GM18907 (cell line): ENCODE results near the gene MAGI1.
"Not testable (repeated sequence)": the region's sequence is repeated elsewhere in the genome, so short reads cannot be mapped to it uniquely, and the experiment has no call there.

Source experiments
- ATAC-seq: cut with Tn5 transposase; IDR thresholded peaks from one replicate; pipeline ENCODE4 v1.9.1; 2021; ENCODE audit warnings: mild to moderate bottlenecking, moderate library complexity; ENCODE audit not compliant: unreplicated experiment

MAGI1 gene

DNA sequence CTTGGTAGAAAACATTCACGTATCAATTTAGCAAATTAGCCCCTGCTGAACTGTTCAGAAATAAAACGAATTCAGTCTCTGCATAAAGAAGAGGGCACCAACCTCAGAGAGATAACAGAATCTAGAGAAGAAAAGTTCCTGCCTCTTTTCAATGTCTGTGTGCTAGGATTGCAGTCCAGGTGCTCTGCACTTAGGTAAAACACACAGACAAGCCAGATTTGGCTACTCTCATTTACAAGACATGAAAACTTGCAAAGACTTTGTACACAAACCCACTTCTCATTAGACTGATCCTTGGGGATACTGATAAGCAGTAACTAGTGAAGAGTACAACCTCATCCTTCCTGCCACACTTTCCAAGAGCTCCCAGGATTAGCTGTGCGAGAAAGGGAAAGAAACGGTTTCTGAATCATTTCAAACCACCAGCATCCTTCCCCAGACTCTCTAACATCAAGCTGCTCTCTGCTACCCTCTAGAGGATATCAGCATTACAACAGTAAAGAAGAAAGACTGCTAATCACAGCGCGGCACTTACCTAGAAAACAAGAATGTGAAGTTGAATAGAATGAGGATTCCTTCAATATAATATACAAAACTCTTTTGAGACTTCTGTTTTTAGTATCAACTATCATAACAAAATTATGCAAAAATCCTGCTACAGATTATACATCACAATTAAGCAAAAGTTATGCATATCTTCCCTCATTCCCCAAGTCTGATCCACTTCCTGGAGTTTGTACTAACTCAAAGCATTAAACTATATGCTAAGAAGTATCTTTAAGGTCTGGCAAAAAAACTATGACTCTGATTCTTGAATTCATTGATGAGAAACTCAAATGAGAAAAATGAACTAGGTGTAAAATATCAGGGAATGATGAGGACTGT, 306.4 kb downstream of the MAGI1 start:
- peak; percentile 96 for ATAC-seq

DNA sequence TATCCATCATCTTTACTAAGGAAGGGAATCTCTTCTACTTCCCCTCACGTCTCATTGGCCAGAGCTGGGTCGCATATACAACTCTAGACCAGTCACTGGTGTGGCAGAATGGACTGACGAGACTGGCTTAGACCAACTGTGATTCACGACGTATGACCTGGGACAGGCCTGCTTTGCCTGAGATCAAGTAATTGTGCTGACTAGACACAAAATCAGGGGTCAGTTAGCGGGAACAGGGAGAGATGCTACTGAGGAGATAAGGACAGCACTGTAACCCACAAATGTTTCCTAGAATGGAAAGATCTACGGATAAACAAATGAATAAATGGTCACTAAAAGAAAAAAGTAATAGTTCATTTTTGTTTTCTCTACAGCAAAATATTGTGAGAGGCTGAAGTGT, 308.3 kb downstream of the MAGI1 start:
- no peak for ATAC-seq

DNA sequence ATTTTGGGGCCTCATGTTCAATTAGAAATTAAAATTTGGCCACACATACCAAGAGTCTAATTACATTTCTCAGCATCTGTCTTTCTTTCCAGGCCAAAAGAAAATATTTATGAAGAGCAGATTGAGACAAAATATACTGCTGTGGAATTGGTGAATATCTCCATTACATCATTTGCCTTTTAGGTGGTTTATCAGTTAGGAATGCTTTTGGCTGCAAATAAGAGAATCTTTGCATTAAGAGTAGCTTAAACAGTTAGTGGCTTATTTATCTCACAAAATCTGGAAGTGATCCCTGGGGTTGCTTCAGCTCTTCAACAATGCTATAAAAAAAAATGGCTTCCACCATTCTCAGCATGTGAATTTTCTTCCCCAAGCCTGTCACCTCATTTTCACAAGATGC, 308.7 kb downstream of the MAGI1 start:
- ATAC-seq: no peak

DNA sequence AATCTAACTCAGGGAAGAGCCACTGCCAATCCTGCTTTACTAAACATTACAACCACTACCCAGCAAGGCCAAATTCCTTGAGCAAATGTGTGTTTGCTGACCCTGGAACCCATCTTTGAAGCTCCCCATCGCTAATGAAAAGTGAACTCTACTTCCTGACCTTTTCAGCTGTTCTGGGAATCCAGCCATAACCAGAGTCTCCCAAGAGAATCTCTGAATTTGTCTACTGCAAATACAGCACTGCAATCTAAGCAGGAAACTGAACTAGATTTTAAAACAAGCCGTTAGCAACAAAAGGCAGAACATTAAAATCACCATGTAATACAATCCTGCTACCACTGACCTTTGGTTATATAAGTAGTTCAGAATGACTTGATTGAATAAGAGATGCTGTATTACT, 309.2 kb downstream of the MAGI1 start:
- ATAC-seq: no peak

DNA sequence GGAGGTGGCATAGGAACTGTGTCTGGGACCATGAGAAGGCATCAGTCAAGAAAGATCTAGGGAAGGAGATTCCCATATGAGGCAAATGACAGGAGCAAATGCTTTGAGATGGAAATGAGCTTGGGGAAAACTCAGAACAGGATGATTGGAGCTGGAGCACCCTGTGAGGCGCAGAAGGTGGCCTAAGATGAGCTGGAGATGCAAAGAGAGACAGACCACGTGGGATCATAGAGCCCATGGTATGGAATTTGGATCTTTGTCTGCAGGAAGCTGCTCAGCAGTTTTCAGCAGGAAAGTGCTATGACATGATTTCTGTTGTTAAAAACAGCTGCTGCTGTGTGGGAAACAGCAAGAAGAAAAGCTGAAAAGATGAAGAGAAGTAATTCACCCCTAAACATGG, 310.6 kb downstream of the MAGI1 start:
- no peak for ATAC-seq

DNA sequence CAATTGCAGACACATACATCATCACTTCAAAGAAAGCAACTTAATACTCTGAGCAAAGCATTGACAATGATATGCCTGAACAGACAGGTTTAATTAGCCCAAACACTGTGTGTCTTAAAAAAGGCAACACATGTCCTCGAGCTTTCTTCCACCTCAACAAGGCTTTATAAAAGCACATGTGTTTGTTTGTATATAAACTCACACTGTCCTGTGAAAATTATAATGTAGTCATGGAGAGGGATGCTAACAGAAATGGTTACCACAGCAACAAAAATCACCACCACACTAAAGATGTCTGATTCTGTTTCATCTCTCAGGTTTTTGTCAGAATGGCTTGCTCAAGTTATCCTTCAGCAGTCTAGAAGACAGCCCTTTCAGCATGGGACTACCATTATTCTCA, 314.7 kb downstream of the MAGI1 start:
- no peak for ATAC-seq

DNA sequence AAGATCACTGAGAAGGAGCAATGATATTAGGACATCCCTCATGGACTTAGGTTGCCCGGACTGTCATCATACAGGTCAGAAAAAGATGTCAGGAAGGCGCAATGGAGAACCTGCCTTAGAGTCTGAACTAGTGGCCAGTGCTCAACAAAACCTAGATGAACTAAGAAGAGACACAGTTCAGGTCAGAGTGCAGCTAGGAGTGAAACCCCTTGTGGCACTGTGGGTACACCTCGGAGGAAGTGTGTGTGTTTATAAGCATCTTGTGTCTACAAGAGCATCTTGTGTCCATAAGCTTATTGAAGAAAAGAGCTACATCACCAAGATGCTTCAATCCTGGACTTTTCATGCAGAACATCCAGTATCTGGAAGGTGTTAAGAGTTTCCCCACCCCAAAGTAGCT, 315.7 kb downstream of the MAGI1 start:
- no peak for ATAC-seq

DNA sequence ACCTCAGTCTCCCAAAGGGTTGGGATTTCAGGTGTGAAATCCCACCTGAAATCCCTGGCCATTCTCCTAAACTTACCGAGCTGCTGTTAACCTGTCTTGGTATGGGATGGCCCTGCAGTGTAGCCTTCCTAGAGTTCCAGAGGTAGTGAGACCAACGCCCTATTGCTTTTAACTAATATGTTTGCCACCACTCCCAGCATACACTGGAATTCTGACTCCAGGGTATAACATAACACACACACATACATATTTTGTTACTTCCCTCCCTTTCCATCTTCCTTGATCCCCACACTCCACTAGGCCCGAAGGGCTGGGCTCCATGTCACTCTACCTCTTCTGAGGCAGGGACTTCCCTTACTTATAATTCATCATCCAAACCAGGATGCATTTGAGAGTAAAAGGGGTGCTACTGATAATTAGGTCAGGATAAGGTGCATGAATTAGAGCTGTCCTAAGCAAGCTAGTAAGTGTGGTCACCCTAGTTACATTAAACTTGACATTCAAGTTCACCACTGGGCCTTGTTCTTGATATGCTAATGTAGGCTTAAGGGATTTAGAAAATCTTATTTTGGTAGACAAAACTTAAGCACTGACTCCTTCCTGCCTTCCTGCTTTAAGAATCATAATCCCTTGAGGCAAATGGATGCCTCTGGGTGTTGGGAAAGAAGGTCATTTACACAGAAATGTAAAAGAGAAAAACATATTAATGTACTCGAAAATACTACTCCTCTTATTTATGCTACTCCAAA, 317.6 kb downstream of the MAGI1 start:
- no peak for ATAC-seq

DNA sequence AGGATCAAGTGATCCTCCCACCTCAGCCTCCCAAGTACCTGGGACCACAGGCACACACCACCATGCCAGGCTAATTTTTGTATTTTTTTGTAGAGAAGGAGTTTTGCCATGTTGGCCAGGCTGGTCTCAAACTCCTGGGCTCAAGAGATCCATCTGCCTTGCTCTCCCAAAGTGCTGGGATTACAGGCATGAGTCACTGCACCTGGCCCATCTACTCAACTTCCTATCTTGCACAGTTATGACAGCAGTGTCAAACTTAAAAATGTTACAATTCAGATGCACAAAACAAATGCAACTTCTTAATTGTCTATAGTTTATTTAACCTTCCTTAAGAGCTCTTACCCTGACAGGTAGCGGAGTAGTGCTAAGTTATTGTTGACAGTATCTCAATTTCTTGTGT, 319.1 kb downstream of the MAGI1 start:
- not testable (repeated sequence) for ATAC-seq

DNA sequence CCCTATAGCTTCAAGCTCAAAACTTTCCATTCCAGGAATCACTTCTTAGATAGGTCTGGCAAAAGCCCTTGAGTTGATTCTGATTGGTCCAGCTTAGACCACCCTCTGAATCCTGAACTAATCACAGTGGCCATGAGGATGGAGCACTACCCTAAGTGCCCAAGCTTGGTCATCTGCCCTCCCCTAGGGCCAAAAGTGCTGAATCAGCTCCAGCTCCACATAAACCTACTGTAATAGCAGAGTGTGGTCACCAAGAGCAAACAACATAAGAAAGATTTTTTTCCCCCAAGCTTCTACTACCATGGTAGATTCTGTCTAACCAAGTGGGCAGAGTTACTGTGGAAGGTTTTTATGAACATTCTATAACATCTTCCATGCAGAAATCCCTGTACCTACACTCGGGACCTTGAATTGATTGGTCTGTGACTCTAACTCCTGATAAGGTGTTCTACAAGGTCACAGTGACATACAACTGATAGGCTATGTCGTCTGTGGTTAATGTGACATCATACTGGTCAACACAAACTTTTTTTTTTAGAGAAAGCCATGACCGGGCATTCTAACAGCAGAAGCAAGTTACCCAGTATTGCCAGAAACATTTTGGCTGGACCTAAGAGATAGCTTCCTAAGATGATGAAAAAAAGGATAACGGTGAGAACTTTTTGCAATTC, 320.9 kb downstream of the MAGI1 start:
- ATAC-seq: no peak

DNA sequence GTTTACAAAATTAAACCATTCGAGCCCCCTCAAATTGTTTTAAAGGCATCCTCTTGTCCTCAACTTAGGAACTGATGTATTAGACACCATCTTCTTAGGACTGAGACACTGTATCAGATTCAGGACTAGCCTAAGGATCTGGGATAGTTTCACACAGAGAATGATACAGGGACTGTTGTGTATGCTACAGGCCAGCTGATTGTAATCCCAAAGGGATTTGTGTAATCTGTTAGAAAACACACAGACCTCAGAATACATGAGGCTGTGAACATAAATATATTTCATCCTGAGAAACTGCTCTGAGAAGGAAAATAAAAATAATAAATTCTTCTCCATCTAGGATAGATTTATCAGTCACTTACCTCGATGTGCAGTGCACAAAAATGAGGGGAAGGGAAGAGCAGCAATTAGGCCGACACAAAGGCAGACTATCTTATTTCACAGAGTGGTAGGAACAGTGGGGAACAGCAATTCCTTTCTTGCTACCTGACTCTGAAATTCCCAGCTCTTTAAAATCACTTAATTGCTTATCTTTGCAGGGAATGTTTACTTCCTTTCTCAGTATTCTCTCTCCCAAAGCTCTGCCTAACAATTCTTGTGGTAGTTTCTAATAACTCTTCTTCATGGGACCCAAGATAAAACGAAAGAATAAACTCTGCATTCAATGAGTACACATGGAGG, 322.5 kb downstream of the MAGI1 start:
- no peak for ATAC-seq

DNA sequence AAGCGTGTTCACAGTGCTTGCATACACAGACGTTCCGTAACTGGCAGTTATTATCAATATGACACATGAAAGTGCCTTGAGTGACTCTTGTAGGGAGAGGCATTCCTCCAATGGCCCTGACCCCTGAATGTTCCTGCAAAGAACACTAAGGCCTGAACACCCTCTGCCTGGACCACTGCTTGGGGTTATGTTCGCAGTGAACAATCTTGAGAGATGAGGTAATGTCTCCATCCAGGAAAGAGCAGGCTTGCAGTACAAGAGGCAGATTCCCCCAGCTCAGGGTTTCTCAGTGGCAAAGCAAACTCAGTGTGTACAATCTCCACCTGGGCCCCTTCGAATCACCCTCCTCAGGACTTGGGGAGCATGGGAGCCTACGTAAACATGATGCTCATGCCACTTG, 324.6 kb downstream of the MAGI1 start:
- no peak for ATAC-seq

DNA sequence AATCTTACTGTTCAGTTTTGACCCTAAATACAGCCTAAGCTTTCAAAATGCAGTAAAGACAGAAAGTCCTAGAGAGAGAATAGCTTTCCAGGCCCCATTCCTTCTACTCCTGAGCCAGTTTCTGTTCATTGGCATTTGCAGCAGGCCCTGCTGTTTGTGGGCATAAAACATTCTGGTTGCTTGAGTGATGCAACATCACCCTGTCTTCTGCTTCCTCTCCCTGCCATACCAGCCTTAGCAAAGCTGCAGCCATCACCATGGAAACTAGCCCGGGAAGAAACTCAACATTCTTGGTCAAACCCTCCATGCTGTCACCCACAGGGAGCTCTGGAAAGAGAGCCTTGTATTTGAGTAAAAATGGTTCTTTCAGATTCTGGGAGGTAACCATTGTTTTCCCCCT, 325.7 kb downstream of the MAGI1 start:
- ATAC-seq: no peak

DNA sequence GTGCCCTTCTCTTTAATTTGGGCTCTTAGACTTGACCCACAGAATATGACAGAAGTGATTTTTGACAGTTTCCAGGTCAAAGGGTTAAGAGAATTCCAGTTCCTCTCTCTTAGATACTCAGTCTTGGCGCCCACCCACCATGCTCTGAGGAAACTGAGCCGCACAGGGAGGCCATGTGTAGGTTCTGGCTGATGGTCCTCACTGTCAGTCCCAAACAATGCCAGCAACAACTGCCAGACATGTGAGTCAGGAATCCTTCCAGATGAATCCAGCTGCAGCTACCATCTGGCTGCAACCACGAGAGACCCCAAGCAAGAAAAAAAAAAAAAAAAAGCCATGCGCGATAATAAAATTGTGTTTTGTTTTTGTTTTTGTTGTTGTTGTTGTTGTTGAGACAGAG, 326.6 kb downstream of the MAGI1 start:
- ATAC-seq: no peak

DNA sequence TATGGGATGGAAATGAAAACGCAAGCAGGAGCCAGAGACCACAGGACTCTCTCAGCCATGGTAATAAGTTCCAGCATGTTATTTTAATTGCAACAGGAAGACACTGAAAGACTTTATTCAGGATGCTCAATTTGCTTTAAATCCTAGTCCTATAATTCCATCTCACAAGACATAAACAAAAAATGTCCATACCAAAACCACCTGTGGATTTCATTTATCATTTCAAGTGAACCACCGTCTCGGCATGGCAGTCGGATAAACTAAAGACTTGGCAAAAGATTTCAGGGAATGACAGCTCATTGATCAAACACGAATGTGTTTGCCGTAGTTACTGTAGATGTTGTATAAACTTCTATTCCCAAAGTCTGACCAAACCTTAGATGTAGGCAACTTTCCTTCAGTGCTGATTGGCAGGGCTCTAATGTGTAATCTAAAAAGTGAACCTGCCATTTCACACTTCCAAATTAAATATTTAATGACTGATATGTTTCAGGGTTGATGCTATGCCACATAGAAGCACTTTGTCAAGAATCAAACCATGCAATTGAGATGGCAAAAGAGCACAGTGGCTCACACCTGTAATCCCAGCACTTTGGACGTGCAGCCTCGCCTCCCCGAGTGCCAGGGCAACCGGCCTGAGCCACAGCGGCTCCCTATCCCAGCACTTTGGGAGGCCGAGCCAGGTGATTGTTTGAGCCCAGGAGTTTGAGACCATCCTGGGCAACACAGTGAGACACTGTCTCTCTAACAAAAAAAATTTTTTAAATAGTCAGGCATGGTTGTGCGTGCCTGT, 331.7 kb downstream of the MAGI1 start:
- ATAC-seq: no peak

DNA sequence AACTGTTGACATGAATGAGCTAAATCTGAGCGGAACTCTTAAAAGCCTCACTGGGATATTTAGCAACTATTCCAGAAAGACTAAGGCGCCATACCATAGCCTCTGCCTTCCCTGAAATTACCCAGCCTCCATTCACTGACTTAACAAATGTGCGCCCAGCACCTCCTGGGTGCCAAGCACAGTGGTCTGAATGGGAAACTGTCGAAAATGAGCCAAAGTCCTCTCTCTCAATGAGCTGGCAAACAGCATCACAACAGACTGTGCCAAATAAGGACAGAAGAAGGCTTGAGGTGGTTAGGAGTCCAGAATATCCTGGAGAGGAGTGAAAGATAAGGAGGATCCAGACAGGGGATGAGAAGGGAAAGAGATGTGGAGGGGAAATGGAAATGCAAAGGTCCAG, 332.4 kb downstream of the MAGI1 start:
- ATAC-seq: no peak

DNA sequence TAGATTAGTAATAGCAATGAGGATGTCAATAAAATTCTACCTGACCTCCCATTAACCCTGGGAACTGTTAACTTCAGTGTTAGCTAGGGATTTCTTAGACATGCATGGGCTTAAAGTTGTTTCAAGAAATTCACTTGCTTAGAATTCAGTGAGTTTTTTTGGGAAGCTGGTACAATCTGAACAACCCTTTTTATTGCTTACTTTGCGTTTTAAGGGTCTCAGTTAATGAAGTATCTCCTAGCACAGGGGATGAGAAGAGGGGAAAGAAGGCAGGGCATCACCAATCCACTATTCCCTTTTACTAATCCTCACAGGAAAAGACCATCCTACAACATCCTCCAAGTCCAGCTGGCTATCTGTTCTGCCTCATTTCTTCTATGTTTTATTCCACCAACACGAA, 334.9 kb downstream of the MAGI1 start:
- ATAC-seq: no peak

DNA sequence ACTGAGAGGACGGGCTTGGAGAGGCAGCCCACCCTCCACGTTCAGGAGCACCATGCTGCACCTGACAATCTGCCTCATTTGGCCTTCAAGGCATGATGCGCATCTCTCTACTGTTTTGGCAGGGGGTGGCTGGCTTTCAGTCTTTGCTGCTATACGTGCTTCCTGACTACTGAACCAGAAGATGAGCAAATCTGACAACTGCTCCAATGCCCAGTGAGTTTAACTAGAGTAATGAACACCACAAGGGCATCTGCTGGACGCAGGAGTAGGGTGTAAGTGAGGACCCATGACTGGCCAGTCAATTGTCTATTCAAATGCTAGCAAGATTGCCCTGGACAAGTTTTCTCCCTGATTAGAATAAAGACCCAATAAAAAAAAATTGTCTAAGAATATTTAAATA, 335.7 kb downstream of the MAGI1 start:
- ATAC-seq: no peak

DNA sequence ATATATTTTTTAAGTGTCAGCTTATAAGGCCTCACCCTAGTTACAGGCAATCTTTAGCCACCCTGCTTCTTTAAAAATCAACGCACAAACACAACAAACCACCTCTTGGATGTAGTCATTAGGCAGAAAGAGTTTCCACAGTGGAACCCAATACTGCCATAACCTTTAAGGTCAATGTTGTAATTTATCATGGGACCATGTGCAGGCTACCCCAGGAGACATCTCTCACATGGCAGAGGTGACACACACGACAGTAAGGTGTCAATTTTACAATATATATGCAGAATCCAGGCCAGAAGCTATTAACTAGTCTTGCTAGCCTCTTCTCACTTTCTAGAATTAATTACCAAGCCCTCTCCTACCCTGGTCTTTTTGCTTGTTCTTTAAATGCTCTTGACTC, 336.5 kb downstream of the MAGI1 start:
- no peak for ATAC-seq

DNA sequence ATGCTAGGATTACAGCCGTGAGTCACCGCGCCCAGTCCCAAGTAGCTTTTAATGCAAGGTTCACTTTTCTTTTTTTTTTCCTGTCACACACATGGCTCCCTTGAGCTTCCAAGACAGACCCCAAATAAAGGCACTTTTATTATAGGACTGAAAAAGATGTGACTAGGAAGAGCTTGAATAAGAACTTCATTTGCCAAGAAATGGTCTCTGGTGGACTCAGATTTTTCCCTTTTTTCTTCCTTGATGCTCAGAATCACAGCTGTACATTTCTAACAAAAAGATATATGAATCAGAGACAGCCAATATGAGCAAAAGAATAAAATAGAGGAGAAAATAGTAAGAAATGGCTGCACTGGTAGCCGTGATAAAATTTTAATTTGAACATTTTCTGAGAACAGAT, 337.2 kb downstream of the MAGI1 start:
- no peak for ATAC-seq
